ENCODE data around the gene FNDC3A. TPM values are rescaled to one million over a fixed set of nuclear protein-coding genes. Genes with fewer than 3 reads are reported as not detected.

FNDC3A gene
- total and polyA plus RNA-seq, 9 of the 15 experiments (the other 6 are each of a cell fraction or from before 2014, with no cell fraction given): 4.1 to 22.0 (median 13.5) TPM

DNA sequence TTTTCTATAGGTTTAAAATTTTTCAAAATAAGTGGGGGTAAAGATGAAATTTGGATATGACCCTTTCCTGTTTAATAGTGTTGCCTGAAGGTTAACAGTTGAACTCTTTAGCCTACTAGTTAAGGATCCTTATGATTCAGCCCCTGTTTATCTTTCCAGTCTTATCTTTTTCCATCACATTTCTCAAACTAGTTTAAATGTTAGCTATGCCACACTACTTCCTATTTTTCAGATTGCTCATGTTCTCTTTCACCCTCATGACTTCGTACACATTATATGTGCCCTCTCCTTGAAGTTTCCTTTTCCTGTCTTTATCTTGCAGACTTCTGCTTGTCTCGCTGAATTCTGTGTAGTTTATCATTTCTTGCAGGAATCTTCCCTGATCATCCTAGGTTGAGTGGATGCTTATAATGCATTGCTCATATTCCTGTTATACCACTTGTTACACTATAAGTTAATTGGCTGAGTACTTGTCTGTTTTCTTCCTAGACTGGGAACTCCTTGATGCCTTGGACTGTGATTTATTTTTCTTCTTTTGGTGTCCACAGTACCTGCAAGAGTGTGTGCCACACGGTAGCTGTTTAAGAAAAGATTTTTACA, 86.7 kb downstream of the FNDC3A start (continued):
- TF ChIP-seq, protein P1, sequence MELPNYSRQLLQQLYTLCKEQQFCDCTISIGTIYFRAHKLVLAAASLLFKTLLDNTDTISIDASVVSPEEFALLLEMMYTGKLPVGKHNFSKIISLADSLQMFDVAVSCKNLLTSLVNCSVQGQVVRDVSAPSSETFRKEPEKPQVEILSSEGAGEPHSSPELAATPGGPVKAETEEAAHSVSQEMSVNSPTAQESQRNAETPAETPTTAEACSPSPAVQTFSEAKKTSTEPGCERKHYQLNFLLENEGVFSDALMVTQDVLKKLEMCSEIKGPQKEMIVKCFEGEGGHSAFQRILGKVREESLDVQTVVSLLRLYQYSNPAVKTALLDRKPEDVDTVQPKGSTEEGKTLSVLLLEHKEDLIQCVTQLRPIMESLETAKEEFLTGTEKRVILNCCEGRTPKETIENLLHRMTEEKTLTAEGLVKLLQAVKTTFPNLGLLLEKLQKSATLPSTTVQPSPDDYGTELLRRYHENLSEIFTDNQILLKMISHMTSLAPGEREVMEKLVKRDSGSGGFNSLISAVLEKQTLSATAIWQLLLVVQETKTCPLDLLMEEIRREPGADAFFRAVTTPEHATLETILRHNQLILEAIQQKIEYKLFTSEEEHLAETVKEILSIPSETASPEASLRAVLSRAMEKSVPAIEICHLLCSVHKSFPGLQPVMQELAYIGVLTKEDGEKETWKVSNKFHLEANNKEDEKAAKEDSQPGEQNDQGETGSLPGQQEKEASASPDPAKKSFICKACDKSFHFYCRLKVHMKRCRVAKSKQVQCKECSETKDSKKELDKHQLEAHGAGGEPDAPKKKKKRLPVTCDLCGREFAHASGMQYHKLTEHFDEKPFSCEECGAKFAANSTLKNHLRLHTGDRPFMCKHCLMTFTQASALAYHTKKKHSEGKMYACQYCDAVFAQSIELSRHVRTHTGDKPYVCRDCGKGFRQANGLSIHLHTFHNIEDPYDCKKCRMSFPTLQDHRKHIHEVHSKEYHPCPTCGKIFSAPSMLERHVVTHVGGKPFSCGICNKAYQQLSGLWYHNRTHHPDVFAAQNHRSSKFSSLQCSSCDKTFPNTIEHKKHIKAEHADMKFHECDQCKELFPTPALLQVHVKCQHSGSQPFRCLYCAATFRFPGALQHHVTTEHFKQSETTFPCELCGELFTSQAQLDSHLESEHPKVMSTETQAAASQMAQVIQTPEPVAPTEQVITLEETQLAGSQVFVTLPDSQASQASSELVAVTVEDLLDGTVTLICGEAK (IDR thresholded peaks at IDR 0.05): no peak
- TF ChIP-seq, protein P1 (CRISPR knock-in tag; IDR thresholded peaks at IDR 0.05): no peak
- no peak for TF ChIP-seq GTF2F1 (IDR thresholded peaks at IDR 0.05; ENCODE audit: low read depth, low read length)
- TF ChIP-seq ETV6 (IDR thresholded peaks at IDR 0.05; ENCODE audit: borderline replicate concordance in 1 of 2, low read depth in 2 of 2, low read length in 1 of 2): no peak
- TF ChIP-seq ETV6 (CRISPR knock-in tag; IDR thresholded peaks at IDR 0.05; ENCODE audit: borderline replicate concordance): no peak
- 0 out of 4 replicates have a peak, but pooled peaks have one; percentile 29 to 46 for TF ChIP-seq TRIM24 (IDR thresholded peaks at IDR 0.05)
- TF ChIP-seq, protein P2, sequence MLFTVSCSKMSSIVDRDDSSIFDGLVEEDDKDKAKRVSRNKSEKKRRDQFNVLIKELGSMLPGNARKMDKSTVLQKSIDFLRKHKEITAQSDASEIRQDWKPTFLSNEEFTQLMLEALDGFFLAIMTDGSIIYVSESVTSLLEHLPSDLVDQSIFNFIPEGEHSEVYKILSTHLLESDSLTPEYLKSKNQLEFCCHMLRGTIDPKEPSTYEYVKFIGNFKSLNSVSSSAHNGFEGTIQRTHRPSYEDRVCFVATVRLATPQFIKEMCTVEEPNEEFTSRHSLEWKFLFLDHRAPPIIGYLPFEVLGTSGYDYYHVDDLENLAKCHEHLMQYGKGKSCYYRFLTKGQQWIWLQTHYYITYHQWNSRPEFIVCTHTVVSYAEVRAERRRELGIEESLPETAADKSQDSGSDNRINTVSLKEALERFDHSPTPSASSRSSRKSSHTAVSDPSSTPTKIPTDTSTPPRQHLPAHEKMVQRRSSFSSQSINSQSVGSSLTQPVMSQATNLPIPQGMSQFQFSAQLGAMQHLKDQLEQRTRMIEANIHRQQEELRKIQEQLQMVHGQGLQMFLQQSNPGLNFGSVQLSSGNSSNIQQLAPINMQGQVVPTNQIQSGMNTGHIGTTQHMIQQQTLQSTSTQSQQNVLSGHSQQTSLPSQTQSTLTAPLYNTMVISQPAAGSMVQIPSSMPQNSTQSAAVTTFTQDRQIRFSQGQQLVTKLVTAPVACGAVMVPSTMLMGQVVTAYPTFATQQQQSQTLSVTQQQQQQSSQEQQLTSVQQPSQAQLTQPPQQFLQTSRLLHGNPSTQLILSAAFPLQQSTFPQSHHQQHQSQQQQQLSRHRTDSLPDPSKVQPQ (CRISPR knock-in tag; IDR thresholded peaks at IDR 0.05; ENCODE audit: borderline replicate concordance): no peak
- no peak for TF ChIP-seq HOXB6 (CRISPR knock-in tag; IDR thresholded peaks at IDR 0.05; ENCODE audit: borderline replicate concordance)
- no peak for TF ChIP-seq TCF7L2 (IDR thresholded peaks at IDR 0.05; ENCODE audit: low read depth, low read length)
- TF ChIP-seq FOXJ3 (CRISPR knock-in tag; IDR thresholded peaks at IDR 0.05): no peak
- peak in 1 of 2 experiments; percentile 55; a peak in 1 of 4 replicates for TF ChIP-seq FOXA3 (CRISPR knock-in tag; conservative IDR thresholded peaks at IDR 0.05 in 1 of 2, IDR thresholded peaks at IDR 0.05 in 1 of 2)
- no peak for TF ChIP-seq TFAM (CRISPR knock-in tag; conservative IDR thresholded peaks at IDR 0.05)
- TF ChIP-seq MECOM (CRISPR knock-in tag; IDR thresholded peaks at IDR 0.05): peak; percentile 89
- TF ChIP-seq SMARCC2 (IDR thresholded peaks at IDR 0.05; ENCODE audit: low read depth): no peak
